Measurements from ENCODE around the gene TMC8. TPM values are rescaled to one million over a fixed set of nuclear protein-coding genes. Genes with fewer than 3 reads are reported as not detected.

TMC8 gene
- total and polyA plus RNA-seq, 2 experiments from 2014 or later: 1.2 to 1.3 TPM

- TF ChIP-seq REST (IDR thresholded peaks at IDR 0.05; ENCODE audit: unreplicated experiment): no peak
- TF ChIP-seq ZNF114 (CRISPR knock-in tag; IDR thresholded peaks at IDR 0.05): no peak
- TF ChIP-seq JUNB (IDR thresholded peaks at IDR 0.05; ENCODE audit: unreplicated experiment): no peak
- no peak for TF ChIP-seq EZH2phosphoT487 (IDR thresholded peaks at IDR 0.05; ENCODE audit: unreplicated experiment)
- no peak for TF ChIP-seq POLR2AphosphoS5 (IDR thresholded peaks at IDR 0.05; ENCODE audit: low read depth)
- TF ChIP-seq NANOG (IDR thresholded peaks at IDR 0.05; ENCODE audit: borderline replicate concordance): no peak
- TF ChIP-seq EZH2 (IDR thresholded peaks at IDR 0.05; ENCODE audit: low read depth, unreplicated experiment): no peak
- no peak for TF ChIP-seq CREB1 (CRISPR knock-in tag; IDR thresholded peaks at IDR 0.05; ENCODE audit: low read depth)
- TF ChIP-seq, protein P1, sequence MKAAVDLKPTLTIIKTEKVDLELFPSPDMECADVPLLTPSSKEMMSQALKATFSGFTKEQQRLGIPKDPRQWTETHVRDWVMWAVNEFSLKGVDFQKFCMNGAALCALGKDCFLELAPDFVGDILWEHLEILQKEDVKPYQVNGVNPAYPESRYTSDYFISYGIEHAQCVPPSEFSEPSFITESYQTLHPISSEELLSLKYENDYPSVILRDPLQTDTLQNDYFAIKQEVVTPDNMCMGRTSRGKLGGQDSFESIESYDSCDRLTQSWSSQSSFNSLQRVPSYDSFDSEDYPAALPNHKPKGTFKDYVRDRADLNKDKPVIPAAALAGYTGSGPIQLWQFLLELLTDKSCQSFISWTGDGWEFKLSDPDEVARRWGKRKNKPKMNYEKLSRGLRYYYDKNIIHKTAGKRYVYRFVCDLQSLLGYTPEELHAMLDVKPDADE (IDR thresholded peaks at IDR 0.05): no peak
- TF ChIP-seq CTCF (conservative IDR thresholded peaks at IDR 0.05; ENCODE audit: low read depth in 2 of 2): no peak
- no peak for TF ChIP-seq ZNF331 (CRISPR knock-in tag; IDR thresholded peaks at IDR 0.05; ENCODE audit: low read depth)
Observed at GRCh38 chr17:78101542-78101941, 29.0 kb upstream of the TMC8 start (continued).

- DNase-seq (ENCODE audit: low spot score) (no peak), ATAC-seq (no peak)
- Mint-ChIP-seq H3K27ac (no peak overlapping the region), H3K36me3 (ENCODE audit: low read depth) (peaks cover 63% of the 10 kb centered on the region), H3K4me3 (no peak overlapping the region), H3K27me3 (ENCODE audit: insufficient read depth, low read depth, poor library complexity) (peaks cover 10% of the 10 kb centered on the region), H3K4me1 (peaks cover 3% of the 10 kb centered on the region; the same call in 2 of the 3 replicates), H3K9me3 (peaks cover 31% of the 10 kb centered on the region)
- no peak overlapping the region; the same call in 1 of the 2 replicates for H3K27ac ChIP-seq (ENCODE audit: low read depth)
- H3K27me3 ChIP-seq (ENCODE audit: insufficient read depth): no peaks in the 10 kb centered on the region
- no peak overlapping the region for H3K4me2 ChIP-seq
- no peak overlapping the region for H2AFZ ChIP-seq
- no peaks in the 10 kb centered on the region for H3K9me2 ChIP-seq (ENCODE audit: insufficient read depth)
- H4K20me1 ChIP-seq (replicated peaks; ENCODE audit: insufficient read depth): no peaks in the 10 kb centered on the region; the same call in 1 of the 2 replicates
- peaks cover 38% of the 10 kb centered on the region for H3K36me3 ChIP-seq (ENCODE audit: insufficient read depth)
- no peaks in the 10 kb centered on the region for H3F3A ChIP-seq (replicated peaks; ENCODE audit: low read depth)
- H3K4me3 ChIP-seq: no peak overlapping the region
- H3K79me2 ChIP-seq (replicated peaks; ENCODE audit: insufficient read depth): no peaks in the 10 kb centered on the region
- peaks cover 11% of the 10 kb centered on the region for H3K4me1 ChIP-seq (ENCODE audit: insufficient read depth)
- TF ChIP-seq POLR2AphosphoS5 (IDR thresholded peaks at IDR 0.05; ENCODE audit: low read depth): no peak
- TF ChIP-seq JUNB (IDR thresholded peaks at IDR 0.05; ENCODE audit: unreplicated experiment): no peak
- no peak for TF ChIP-seq CREB1 (CRISPR knock-in tag; IDR thresholded peaks at IDR 0.05; ENCODE audit: low read depth)
- no peak for TF ChIP-seq REST (IDR thresholded peaks at IDR 0.05; ENCODE audit: unreplicated experiment)
- no peak for TF ChIP-seq ZNF114 (CRISPR knock-in tag; IDR thresholded peaks at IDR 0.05)
- no peak for TF ChIP-seq NANOG (IDR thresholded peaks at IDR 0.05; ENCODE audit: borderline replicate concordance)
Observed at GRCh38 chr17:78103311-78103710, 27.3 kb upstream of the TMC8 start.

Data from GM23338 (cell line).